Prostate gland (tissue), 2 donors: ENCODE data around the gene STAT4. TPM values are rescaled to one million over a fixed set of nuclear protein-coding genes. Genes with fewer than 3 reads are reported as not detected.

Experiments used
- DNase-seq: peaks from one replicate; pipeline ENCODE4 v3.0.0-alpha.2; 2019; ENCODE audit warnings: low spot score
- H3K27ac ChIP-seq, 2 donors: fragments of 200-600 bp; sonication (generic); 2 replicates each; pipeline ENCODE4 v1.5.1; 2017 to 2019
- H3K27me3 ChIP-seq: fragments of 200-600 bp; sonication (generic); replicated peaks from 2 replicates; pipeline ENCODE4 v1.5.1; 2019; ENCODE audit not compliant: insufficient read depth
- H3K36me3 ChIP-seq, 2 donors: fragments of 200-600 bp; sonication (generic); 1 replicate in 1 of 2; 2 replicates in 1 of 2; pipeline versions ENCODE4 v1.5.1 to v1.8.1; 2017 to 2019
- H3K4me1 ChIP-seq: fragments of 200-600 bp; sonication (generic); replicated peaks from 2 replicates; pipeline ENCODE4 v1.5.1; 2019
- H3K4me3 ChIP-seq, 2 donors: fragments of 200-600 bp; sonication (generic); 2 replicates each; pipeline ENCODE4 v1.5.1; 2017 to 2019
- H3K9me3 ChIP-seq: fragments of 200-600 bp; sonication (generic); 2 replicates; pipeline ENCODE4 v1.5.1; 2017
- CTCF ChIP-seq, 4 experiments: fragments of 200-600 bp in 2 of 4; fragments of 450-650 bp in 2 of 4; sonication (generic) in 2 of 4; IDR thresholded peaks; 1 replicate in 3 of 4; 2 replicates in 1 of 4; pipeline ENCODE4 v1.5.1; 2016 to 2019; ENCODE audit warnings: antibody characterized with exemption in 4 of 4, mild to moderate bottlenecking in 2 of 4, moderate library complexity in 2 of 4
- POLR2A ChIP-seq: fragments of 450-650 bp; IDR thresholded peaks from one replicate; pipeline ENCODE4 v1.6.1; 2016; ENCODE audit warnings: antibody characterized with exemption, mild to moderate bottlenecking
- POLR2AphosphoS5 ChIP-seq: sonication (generic); formaldehyde crosslinking; IDR thresholded peaks from one replicate; pipeline ENCODE4 v1.6.1; 2017; ENCODE audit warnings: antibody characterized with exemption
- WGBS: methylation state at CpG from one replicate; pipeline ENCODE4 v1.1.5; 2018; 5-methylcytosine and 5-hydroxymethylcytosine counted together
- intact Hi-C: fragments of 100-400 bp; cut with DNase I; formaldehyde crosslinking; loops from one replicate; pipeline ENCODE4 v1.14.2; 2022
- total RNA-seq, 2 donors: library from RNA; depleted of rRNA; stranded (reverse); fragments of >200 nt; gene quantifications; one replicate each; pipeline ENCODE4 v1.1.0, GENCODE V29; 2016

STAT4 gene
- total RNA-seq, 2 donors from 2014 or later = 0.41 to 8.8 TPM

GRCh38 chr2:191151331-191151730 lies 537 bp upstream of the STAT4 start:
- no peak for DNase-seq
- WGBS = 83% methylated on average over 6 of the region's 6 CpGs
- Histone ChIP-seq H3K27me3 (no peaks in the 10 kb centered on the region), H3K27ac (no peak overlapping the region), H3K9me3 (no peaks in the 10 kb centered on the region), H3K4me1 (no peaks in the 10 kb centered on the region), H3K36me3 (no peaks in the 10 kb centered on the region), H3K4me3 (no peak overlapping the region)
- TF ChIP-seq CTCF (IDR thresholded peaks at IDR 0.05) (no peak), POLR2AphosphoS5 (no peak), POLR2A (no peak)
- intact Hi-C loops = loop anchor here (5.0 kb wide), 1 partner anchor 99 kb away; no protein-coding TSS in a partner anchor

GRCh38 chr2:191150230-191150599 lies 579 bp downstream of the STAT4 start:
- DNase-seq = no peak
- intact Hi-C loops = loop anchor here (5.0 kb wide), 1 partner anchor 98 kb away; no protein-coding TSS in a partner anchor
- Histone ChIP-seq H3K27ac (peak overlapping the region in 1 of 2 donors; percentile 16), H3K9me3 (no peaks in the 10 kb centered on the region), H3K4me1 (no peaks in the 10 kb centered on the region), H3K27me3 (no peaks in the 10 kb centered on the region), H3K36me3 (no peaks in the 10 kb centered on the region), H3K4me3 (peak overlapping the region; percentile 28)
- 11% methylated on average over 10 of the region's 10 CpGs for WGBS
- TF ChIP-seq POLR2AphosphoS5 = no peak
- TF ChIP-seq POLR2A = no peak
- no peak for TF ChIP-seq CTCF (IDR thresholded peaks at IDR 0.05)

GRCh38 chr2:191149391-191149790 lies 1.4 kb downstream of the STAT4 start:
- TF ChIP-seq POLR2AphosphoS5 (no peak), CTCF (IDR thresholded peaks at IDR 0.05) (no peak), POLR2A (no peak)
- Histone ChIP-seq H3K9me3 (no peaks in the 10 kb centered on the region), H3K36me3 (no peaks in the 10 kb centered on the region), H3K27me3 (no peaks in the 10 kb centered on the region), H3K4me1 (no peaks in the 10 kb centered on the region), H3K4me3 (no peak overlapping the region), H3K27ac (no peak overlapping the region)
- DNase-seq = no peak
- intact Hi-C loops = no loop called here
- WGBS = 91% methylated on average over 4 of the region's 4 CpGs

DNA sequence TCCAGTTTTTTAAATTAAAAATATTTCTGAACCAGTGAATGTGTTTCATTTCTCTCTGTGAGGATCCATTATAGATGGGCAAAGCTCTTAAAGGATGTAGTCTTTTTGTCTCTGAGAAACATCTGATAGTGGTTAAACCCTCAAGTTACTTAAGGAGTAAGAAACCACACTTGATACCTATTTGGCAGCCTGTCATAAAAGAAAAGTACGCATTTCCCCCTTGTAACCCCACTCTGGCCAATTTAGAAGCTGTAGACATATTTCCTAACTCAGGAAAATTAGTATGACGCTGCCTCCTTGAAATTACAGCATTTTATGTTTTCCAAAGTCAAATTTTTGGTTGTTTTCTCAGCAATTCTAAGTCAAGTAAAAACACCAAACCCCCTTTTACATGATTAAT lies 2.0 kb downstream of the STAT4 start:
- H3K4me1 ChIP-seq = no peaks in the 10 kb centered on the region
- intact Hi-C loops = no loop called here
- no peaks in the 10 kb centered on the region for H3K27me3 ChIP-seq
- no peak for DNase-seq
- 90% methylated on average over 2 of the region's 2 CpGs for WGBS
- H3K36me3 ChIP-seq = no peaks in the 10 kb centered on the region
- H3K27ac ChIP-seq = no peak overlapping the region
- no peaks in the 10 kb centered on the region for H3K9me3 ChIP-seq
- no peak overlapping the region for H3K4me3 ChIP-seq
- TF ChIP-seq CTCF (IDR thresholded peaks at IDR 0.05) = no peak
- TF ChIP-seq POLR2AphosphoS5 = no peak
- TF ChIP-seq POLR2A = no peak

DNA sequence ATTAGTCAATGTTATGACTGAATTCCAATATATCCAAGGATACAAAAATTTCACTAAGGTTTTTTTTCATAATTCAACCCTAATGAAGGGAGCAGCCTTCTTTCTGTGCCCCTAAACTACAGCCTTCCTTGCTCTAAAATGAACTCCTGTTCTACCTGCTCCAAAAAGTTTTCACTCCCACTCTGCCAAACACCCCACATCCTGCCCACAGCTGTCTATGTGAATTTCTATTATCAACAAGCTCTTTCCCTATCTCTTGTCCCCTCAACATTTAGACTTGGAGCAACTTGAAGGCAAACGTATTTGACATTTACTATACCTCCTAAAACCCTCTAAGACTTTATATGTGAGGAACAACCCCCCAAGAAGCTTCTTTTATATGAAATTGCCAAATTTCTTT lies 2.5 kb downstream of the STAT4 start:
- intact Hi-C loops = no loop called here
- H3K27me3 ChIP-seq = no peaks in the 10 kb centered on the region

More for the DNA sequence above, 2.5 kb downstream of the STAT4 start:
- Histone ChIP-seq H3K4me1 (no peaks in the 10 kb centered on the region), H3K4me3 (no peak overlapping the region), H3K36me3 (no peaks in the 10 kb centered on the region), H3K9me3 (no peaks in the 10 kb centered on the region), H3K27ac (no peak overlapping the region)
- 85% methylated on average over 1 of the region's 1 CpG for WGBS
- no peak for DNase-seq
- TF ChIP-seq POLR2AphosphoS5 (no peak), CTCF (IDR thresholded peaks at IDR 0.05) (no peak), POLR2A (no peak)
